ENCODE data around the gene ANKRD55.

DNA sequence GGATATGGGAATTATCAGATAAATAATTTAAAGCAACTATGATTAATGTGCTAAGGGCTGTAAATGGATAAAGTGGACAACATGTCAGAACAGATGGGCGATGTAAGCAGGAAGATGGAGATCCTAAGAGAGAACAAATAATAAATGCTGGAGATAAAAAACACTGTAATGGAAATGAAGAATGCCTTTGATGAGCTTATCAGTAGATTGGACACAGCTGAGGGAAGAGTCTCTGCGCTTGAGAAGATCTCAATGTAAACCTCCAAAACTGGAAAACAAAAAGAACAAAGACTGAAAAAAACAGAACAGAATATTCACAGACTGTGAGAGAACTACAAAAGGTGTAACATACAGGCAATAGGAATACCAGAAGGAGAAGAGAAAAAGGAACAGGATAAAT lies 102.5 kb downstream of the ANKRD55 start:
- TF ChIP-seq, protein P1, sequence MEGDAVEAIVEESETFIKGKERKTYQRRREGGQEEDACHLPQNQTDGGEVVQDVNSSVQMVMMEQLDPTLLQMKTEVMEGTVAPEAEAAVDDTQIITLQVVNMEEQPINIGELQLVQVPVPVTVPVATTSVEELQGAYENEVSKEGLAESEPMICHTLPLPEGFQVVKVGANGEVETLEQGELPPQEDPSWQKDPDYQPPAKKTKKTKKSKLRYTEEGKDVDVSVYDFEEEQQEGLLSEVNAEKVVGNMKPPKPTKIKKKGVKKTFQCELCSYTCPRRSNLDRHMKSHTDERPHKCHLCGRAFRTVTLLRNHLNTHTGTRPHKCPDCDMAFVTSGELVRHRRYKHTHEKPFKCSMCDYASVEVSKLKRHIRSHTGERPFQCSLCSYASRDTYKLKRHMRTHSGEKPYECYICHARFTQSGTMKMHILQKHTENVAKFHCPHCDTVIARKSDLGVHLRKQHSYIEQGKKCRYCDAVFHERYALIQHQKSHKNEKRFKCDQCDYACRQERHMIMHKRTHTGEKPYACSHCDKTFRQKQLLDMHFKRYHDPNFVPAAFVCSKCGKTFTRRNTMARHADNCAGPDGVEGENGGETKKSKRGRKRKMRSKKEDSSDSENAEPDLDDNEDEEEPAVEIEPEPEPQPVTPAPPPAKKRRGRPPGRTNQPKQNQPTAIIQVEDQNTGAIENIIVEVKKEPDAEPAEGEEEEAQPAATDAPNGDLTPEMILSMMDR (conservative IDR thresholded peaks at IDR 0.05 in 1 of 2, IDR thresholded peaks at IDR 0.05 in 1 of 2; ENCODE audit: low read depth in 1 of 2, low read length in 2 of 2) = no peak
- TF ChIP-seq EZH2 (IDR thresholded peaks at IDR 0.05; ENCODE audit: low read length, missing control alignments) = no peak

Data from fibroblast of lung (primary cell).